Neuron (in vitro differentiated cells): ENCODE results near the gene MRPL34.
A peak's percentile ranks its signal among the peaks of the same experiment; 100 is the strongest.

Experiments
- H2AFZ ChIP-seq: one replicate; pipeline ENCODE4 v1.6.1; 2013; ENCODE audit warnings: low read depth, mild to moderate bottlenecking, inconsistent platforms, low read length, moderate library complexity
- H3K27me3 ChIP-seq: one replicate; pipeline ENCODE4 v1.6.1; 2013; ENCODE audit warnings: low read length; ENCODE audit not compliant: insufficient read depth
- H3K36me3 ChIP-seq: one replicate; pipeline ENCODE4 v1.6.1; 2013; ENCODE audit warnings: low read length; ENCODE audit not compliant: insufficient read depth
- H3K4me1 ChIP-seq: one replicate; pipeline ENCODE4 v1.6.1; 2013; ENCODE audit warnings: low read length; ENCODE audit not compliant: insufficient read depth
- H3K4me3 ChIP-seq: 2 replicates; pipeline ENCODE4 v1.5.1; 2013; ENCODE audit warnings: mild to moderate bottlenecking, low read length, moderate library complexity
- H3K9me3 ChIP-seq: one replicate; pipeline ENCODE4 v1.6.1; 2013; ENCODE audit warnings: low read length

MRPL34 gene

GRCh38 chr19:17332360-17332676, 26.6 kb downstream of the MRPL34 start:
- H3K27me3 ChIP-seq, result no peaks in the 10 kb centered on the region
- H3K9me3 ChIP-seq, result no peaks in the 10 kb centered on the region
- peaks cover 8% of the 10 kb centered on the region for H3K4me1 ChIP-seq
- H3K4me3 ChIP-seq, result no peak overlapping the region
- peaks cover 37% of the 10 kb centered on the region for H3K36me3 ChIP-seq
- H2AFZ ChIP-seq, result no peak overlapping the region

GRCh38 chr19:17332677-17333581, 27.3 kb downstream of the MRPL34 start:
- peaks cover 11% of the 10 kb centered on the region for H3K4me1 ChIP-seq
- H3K4me3 ChIP-seq, result no peak overlapping the region
- H3K27me3 ChIP-seq, result no peaks in the 10 kb centered on the region
- peaks cover 31% of the 10 kb centered on the region for H3K36me3 ChIP-seq
- H2AFZ ChIP-seq, result no peak overlapping the region
- no peaks in the 10 kb centered on the region for H3K9me3 ChIP-seq

GRCh38 chr19:17333611-17334413, 28.1 kb downstream of the MRPL34 start:
- Histone ChIP-seq H3K27me3 (no peaks in the 10 kb centered on the region), H3K4me1 (peaks cover 17% of the 10 kb centered on the region), H3K36me3 (peaks cover 28% of the 10 kb centered on the region), H2AFZ (peak overlapping the region; percentile 77), H3K9me3 (no peaks in the 10 kb centered on the region), H3K4me3 (peak overlapping the region; percentile 61)

GRCh38 chr19:17334414-17335409, 29.0 kb downstream of the MRPL34 start, which contains the start of gene ANO8:
Gene ANO8, minus strand, starts transcription at chr19:17334855. Its CDS starts 185 bp downstream, at chr19:17334670.
- H3K36me3 ChIP-seq, result peaks cover 26% of the 10 kb centered on the region
- peaks cover 17% of the 10 kb centered on the region for H3K4me1 ChIP-seq
- H3K4me3 ChIP-seq, result peak within 1 kb of the TSS; percentile 61
- H3K9me3 ChIP-seq, result no peaks in the 10 kb centered on the region
- H3K27me3 ChIP-seq, result no peaks in the 10 kb centered on the region
- peak within 1 kb of the TSS; percentile 77 for H2AFZ ChIP-seq

- Histone ChIP-seq H3K9me3 (no peaks in the 10 kb centered on the region), H3K36me3 (peaks cover 18% of the 10 kb centered on the region), H3K4me1 (peaks cover 17% of the 10 kb centered on the region), H3K4me3 (peak overlapping the region; percentile 61), H2AFZ (no peak overlapping the region), H3K27me3 (no peaks in the 10 kb centered on the region)
Measured at GRCh38 chr19:17335575-17335974, 29.9 kb downstream of the MRPL34 start.

- H3K27me3 ChIP-seq, result no peaks in the 10 kb centered on the region
- H2AFZ ChIP-seq, result peak within 1 kb of the TSS; percentile 62
- H3K9me3 ChIP-seq, result no peaks in the 10 kb centered on the region
- peak within 1 kb of the TSS; percentile 80 for H3K4me3 ChIP-seq
- H3K4me1 ChIP-seq, result peaks cover 17% of the 10 kb centered on the region
- H3K36me3 ChIP-seq, result peaks cover 20% of the 10 kb centered on the region
Measured at GRCh38 chr19:17336872-17337674, 31.4 kb downstream of the MRPL34 start, which contains the start of gene GTPBP3. Gene GTPBP3, plus strand, starts transcription at chr19:17337553. Its CDS starts 59 bp downstream, at chr19:17337612.

GRCh38 chr19:17337675-17338432, 32.2 kb downstream of the MRPL34 start:
- Histone ChIP-seq H3K9me3 (no peaks in the 10 kb centered on the region), H3K36me3 (peaks cover 16% of the 10 kb centered on the region), H2AFZ (no peak overlapping the region), H3K4me1 (peaks cover 17% of the 10 kb centered on the region), H3K4me3 (peak overlapping the region; percentile 80), H3K27me3 (no peaks in the 10 kb centered on the region)

- no peaks in the 10 kb centered on the region for H3K27me3 ChIP-seq
- H3K36me3 ChIP-seq, result peaks cover 11% of the 10 kb centered on the region
- peak overlapping the region; percentile 80 for H3K4me3 ChIP-seq
- no peak overlapping the region for H2AFZ ChIP-seq
- H3K9me3 ChIP-seq, result no peaks in the 10 kb centered on the region
- peaks cover 16% of the 10 kb centered on the region for H3K4me1 ChIP-seq
Measured at GRCh38 chr19:17338433-17339078, 32.9 kb downstream of the MRPL34 start.

- no peak overlapping the region for H2AFZ ChIP-seq
- H3K4me1 ChIP-seq, result peaks cover 14% of the 10 kb centered on the region
- H3K4me3 ChIP-seq, result no peak overlapping the region
- H3K36me3 ChIP-seq, result peaks cover 11% of the 10 kb centered on the region
- H3K27me3 ChIP-seq, result no peaks in the 10 kb centered on the region
- H3K9me3 ChIP-seq, result no peaks in the 10 kb centered on the region
Measured at GRCh38 chr19:17339088-17339741, 33.5 kb downstream of the MRPL34 start.

- Histone ChIP-seq H2AFZ (no peak overlapping the region), H3K4me3 (no peak overlapping the region), H3K4me1 (peaks cover 9% of the 10 kb centered on the region), H3K27me3 (no peaks in the 10 kb centered on the region), H3K36me3 (peaks cover 11% of the 10 kb centered on the region), H3K9me3 (no peaks in the 10 kb centered on the region)
Measured at GRCh38 chr19:17340302-17340870, 34.7 kb downstream of the MRPL34 start.
